Measurements from ENCODE around the gene KCTD16.

Gene KCTD16

DNA sequence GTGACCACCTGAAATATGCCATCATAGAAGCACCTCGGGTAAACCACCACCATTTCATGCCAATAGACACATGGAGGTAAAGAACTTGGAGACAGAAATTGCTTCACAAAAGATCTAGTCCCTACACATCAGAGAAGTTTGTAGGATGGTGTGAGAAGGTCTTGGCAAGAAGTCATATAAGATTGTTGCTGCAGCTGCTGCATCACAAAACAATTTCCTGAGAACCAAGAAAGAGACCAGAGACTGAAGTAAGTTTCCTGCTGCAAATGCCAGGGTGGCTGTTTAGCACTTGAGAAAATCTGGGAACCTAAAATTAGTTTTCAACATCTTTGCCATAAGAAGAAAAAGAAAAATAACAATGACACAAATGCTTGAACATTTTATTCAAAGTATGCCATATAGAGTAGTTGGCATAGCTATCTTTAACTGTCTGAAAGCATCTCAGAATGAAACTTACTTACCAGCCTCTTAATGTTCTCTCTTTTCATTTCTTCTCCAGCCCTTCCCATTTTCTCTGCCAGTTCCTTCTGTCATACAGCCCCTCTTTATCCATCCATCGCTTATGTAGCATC lies 114.3 kb downstream of the KCTD16 start:
- no peak for DNase-seq (ENCODE audit: low read depth in 3 of 3)

DNA sequence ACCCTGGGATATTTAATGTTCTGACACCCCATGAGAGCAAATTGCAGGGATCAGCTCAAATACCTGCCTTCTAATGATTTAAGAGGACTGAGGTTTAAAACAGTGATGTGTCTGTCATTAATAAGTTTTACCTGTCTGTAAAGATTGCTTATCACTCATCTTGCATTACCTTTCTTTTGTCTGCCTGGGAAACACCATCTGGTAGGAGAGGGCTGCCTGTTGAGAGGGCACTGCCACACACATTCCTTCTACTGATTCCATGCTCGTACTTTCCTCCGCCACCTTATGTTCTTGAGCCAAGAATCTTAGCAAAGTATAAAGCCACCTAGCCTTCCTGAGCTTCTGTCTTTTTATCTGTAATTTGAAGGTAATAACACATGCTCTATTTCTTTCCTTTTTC lies 118.6 kb downstream of the KCTD16 start:
- DNase-seq (ENCODE audit: low read depth in 3 of 3): no peak

DNA sequence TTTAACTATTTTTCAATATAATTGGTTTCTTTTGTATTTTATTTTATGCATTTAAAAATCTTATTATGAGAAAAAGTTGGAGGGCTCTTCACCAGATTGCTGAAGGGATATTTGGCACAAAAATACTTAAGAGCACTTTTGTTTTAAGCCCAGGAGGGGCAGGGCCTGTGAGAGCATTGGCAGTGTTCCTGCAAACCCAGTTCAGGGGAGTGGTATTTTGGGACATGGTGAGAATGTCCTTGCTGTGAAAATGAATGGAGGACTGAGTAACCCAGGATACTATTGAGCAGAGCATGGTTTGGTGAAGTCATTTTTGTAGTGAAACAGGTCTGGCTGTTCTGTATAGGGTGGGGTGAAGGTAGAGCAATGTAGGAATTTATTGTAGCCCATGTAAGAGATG lies 121.4 kb downstream of the KCTD16 start:
- no peak for DNase-seq (ENCODE audit: low read depth in 3 of 3)

DNA sequence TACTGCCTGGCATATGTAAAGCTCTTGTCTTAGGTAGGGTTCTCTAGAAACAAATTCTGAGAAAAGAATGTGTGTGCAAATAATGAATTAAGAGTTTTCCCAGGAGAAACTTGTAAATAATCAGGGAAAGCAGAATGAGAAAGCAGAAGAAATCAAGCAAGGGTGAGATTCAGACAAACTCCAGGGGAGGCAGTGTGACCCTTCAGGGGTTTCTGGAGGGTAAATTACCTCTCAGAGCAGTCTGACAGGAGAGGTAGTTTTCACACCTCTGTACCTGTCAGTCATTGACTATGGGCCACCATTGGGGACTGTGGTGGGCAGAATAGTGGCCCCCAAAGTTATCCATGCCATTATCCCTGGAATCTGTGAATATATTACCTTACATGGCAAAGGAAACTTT lies 124.6 kb downstream of the KCTD16 start:
- DNase-seq (ENCODE audit: low read depth in 3 of 3): no peak

DNA sequence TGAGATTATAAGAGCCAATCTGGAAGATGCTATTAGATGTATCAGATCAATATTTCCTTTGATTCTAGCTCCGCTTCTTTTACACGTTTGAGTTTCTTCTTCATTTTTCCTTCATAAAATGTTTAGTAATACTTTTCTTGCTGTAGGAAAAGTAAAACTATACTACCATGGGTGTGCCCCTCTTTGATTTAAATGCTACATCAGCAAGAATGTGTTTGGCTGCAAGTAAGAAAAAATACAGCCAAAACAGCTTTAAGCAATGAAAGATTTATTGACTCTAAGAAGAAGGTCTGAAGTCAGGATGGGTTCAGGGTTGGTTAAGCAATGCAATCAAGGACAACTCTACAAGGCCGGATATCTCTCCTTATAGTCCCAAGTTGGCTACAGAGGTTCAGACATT lies 126.4 kb downstream of the KCTD16 start:
- DNase-seq (ENCODE audit: low read depth in 3 of 3): no peak

DNA sequence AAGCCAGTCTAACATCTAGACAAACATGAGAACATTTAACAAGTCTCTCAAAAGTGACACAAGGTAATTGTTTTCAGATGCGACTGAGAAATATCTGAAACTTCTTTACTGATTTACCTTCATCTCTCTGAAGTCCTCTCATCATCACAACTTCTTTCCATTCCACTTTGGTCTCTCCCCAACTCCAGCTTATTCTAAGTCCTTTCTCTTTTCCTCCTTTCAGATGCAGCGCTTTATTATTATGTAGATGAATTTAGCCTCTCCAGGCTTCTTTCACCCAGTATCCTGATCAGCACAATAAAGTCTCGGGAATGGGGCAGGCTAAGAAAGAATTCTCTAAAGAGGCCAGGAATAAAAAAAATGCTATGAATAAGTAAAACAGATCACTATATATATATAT lies 128.0 kb downstream of the KCTD16 start:
- no peak for DNase-seq (ENCODE audit: low read depth in 3 of 3)

DNA sequence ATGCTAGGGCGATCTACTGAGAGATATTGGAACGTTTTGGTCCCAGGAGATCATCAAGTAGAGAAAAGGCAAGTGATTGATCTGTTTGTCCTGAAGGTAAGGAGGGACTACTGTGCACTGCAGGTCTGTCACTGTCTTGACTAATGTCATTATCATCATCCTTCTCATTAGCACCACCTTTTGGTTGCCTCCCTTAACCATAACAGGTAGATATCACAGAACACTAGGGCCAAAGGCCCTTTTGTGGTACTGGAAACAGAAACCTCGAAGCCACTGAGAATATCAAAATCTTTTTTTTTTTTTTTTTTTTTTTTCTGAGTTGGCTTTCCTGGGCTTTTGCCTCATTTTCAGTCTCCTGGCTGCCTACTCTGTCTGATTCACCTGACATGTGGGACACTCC lies 134.0 kb downstream of the KCTD16 start:
- no peak for DNase-seq (ENCODE audit: low read depth in 3 of 3)

DNA sequence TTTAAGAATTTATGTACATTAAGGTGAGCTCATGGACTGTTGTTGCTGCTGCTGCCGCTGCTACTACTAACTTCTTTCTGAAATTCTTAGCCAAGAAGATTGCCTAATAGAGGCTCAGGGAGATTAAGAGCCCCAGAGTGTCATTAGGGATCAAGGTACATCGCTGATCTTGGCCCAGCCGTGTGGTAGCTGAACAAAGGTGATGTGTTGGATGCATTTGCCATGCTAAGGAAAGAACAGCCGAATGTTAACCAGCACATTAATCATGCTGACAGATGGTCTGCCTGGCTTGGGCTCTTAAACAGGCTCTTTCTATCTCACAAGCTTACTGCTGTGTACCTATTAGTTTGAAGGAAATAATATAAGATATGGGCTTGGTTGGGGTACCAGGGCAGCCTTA lies 137.1 kb downstream of the KCTD16 start:
- no peak for DNase-seq (ENCODE audit: low read depth in 3 of 3)

DNA sequence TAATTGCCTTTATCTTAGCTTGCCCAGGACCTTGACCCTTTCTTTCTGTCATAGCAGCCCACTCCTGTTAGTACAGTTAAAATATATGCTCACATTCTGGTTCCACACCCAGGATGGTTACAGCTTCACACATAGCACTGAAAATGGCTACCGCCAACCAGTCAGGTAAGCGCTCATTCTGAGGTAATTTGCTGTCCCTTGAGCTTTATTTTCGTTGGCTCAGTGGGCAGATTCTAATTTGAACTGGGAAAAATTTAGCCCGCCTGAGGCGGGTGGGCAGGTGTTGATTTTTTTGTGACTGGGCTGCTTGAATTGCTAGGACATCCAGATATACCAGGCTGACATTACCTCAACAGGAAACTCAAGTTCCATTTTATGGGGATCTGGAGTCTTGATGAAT lies 137.5 kb downstream of the KCTD16 start:
- DNase-seq (ENCODE audit: low read depth in 3 of 3): no peak

DNA sequence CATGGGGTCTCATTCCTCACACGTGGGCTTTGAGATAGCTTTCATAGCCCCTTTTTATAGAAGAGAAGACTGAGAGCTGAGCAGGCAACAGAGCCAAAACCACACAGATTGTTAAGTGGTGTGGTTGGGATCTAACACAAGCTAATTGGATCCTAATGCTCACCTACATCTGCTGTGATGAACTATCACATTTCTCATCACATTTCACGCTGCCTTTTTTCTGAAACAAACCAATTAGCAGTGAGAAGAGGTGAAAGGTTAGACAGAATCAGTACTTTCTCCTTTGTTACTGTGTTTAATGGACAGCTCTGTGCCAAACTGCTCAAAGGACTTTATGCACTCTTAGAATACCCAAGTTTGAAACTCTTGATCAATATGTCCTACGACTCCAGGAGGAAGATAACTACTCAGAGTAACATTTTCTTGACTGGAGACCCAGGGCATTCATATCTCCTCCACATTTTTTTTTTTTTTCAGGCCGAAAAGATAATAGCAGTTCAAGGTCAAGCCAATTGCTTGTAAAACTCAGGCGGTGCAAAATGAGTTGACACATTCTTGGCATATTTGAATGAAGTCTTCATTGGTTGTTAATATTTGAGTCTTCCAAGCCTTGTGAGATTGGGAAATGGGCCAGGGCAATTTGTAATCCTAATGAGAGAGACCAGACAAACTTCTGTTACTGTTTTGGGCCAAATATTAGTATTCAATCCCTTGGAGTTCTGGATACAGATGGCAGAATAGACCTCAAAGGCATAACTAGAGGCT lies 138.4 kb downstream of the KCTD16 start:
- DNase-seq (ENCODE audit: low read depth in 3 of 3): no peak

DNA sequence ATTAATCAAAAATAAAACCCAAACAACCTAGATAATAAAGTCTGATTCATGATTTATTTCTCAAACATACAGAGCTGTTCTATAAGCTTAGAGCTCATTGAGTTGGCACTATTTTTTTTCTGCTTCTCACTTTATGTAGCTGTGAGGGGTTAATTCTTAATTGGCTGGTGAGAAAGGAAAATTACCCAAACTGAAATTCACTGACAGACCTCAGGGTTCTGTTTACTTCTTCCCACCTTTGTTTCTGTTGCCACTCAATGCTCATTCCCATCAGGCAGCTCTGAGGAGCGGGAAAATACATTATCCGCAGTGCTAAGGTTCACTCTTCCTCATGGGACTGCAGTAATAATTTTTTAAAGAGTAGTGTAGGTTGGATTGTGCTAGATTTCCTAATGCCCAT lies 139.9 kb downstream of the KCTD16 start:
- DNase-seq (ENCODE audit: low read depth in 3 of 3): no peak

DNA sequence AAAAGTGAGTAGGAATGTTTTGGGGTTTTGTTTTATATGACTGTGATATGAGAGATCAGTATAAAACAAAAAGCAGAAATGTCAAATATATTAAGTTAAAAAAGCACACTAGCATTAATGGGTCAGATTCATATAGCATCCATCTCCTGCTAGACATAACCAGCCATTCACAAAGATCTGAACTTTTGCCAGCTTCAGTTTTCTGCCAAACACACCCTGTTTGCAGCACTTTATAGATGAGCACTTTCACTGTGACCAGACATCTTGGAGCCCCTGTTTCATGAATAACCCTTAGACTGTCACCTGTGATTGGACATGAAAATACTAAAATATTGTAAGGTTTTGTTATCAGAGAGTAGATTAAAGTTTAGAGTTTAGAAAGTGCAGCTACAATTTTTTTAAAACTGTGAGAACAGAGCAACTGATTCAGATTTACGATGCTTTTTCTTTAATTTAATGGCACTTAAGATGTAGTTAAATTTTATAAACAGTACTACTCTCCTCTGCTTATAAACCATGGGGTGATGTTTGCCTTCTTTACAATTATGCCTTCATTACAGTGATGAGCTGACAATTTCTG lies 142.6 kb downstream of the KCTD16 start:
- no peak for DNase-seq (ENCODE audit: low read depth in 3 of 3)

DNA sequence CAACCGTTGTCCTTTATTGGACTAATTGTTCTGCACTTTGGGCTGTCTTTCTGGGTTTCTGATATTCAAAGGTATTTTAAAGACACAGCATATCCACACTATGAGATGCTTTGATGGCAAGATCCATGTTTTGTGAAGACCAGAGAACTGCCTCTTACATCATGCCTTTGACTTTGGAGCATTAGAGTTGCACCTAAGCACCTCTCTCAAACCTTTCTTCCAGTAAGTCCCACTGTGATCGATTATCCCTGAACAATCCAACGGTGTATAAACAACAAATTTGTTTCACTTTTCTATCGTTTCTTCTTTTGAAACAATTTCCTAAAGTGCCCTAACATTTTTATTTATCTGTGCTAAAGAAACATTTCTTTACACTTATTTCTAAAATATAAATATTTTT lies 144.4 kb downstream of the KCTD16 start:
- no peak for DNase-seq (ENCODE audit: low read depth in 3 of 3)

DNA sequence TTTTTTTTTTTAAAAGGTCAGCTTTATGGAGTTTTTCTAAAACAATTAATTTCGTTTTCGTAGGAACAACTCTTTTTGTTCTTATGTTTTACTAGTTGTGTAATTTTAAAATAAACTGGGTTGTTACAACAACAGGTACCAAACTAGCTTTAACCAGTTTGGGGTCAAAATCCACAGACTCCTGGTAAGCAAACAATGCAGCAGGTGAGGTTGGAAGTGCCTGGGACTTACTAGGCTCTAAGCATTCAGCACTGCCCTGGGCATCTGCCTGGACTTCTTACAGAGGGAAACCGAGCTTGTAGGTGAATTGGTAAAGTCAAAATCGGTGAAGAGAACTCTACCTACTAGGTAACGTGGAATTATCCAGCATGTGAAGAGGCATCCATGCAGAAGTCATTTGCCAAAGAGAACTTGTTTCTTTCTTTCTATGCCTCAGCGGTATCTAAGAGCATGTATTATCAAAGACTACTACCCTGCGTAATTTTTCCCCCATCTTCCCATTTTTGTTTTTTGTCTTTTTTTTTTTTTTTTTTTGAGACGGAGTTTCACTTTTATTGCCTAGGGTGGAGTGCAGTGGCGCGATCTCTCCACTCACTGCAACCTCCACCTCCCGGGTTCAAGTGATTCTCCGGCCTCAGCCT lies 145.4 kb downstream of the KCTD16 start:
- DNase-seq (ENCODE audit: low read depth in 3 of 3): no peak

DNA sequence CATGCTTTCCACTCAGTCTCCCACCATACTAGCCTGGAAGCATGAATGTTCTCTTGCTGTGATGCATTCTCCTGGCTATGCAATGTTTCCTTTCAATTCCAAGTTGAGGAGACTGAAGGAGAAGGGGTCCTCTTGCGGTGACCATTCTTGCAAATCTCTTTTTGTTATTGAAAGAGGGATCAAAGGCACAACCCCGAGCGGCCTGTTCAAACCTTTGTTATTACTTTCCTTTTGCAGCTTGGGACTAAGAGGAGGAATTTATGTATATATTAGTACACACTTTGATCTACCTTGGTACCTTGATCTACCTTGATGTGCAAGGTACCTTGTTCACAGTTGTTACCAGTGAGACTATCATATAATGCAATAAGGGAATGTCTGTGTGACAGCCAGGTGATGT lies 147.3 kb downstream of the KCTD16 start:
- no peak for DNase-seq (ENCODE audit: low read depth in 3 of 3)

DNA sequence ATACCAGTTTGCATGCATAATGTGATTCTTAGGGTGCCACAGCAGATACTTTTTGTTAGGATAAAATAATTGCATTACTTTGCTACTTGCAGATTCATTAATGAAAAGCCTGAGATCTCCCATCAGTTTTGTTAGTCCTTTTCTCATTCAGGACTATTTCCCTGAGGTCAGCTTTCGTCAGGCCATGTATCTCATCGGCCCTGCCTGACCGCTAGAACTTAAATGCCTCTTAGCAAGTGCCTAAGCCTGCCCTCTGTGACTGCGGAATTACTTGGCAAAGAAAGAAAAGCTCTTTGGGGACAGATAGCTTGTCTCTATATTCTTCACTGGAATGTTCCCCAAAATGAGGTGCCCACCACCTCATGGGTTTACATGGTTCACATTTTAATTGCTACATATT lies 147.8 kb downstream of the KCTD16 start:
- no peak for DNase-seq (ENCODE audit: low read depth in 3 of 3)

DNA sequence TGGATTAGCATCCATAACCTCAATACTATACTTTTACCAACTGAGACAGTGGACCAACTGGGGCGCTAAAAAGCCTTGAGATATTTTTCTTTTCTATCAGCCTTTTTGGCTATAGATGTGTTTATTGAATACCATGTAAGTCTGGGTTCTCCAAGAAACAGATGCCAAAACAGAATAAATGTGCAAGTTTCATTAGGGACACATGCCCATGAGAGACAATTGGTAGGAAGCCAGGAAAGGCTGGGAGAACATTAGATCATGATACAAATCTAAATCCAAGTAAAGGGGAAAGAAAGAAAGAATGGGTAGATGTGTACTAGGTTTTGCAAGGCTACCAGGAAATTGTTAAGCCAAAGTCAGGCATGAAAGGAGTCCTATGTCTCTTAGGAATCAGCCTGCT lies 152.5 kb downstream of the KCTD16 start:
- DNase-seq (ENCODE audit: low read depth in 3 of 3): no peak

DNA sequence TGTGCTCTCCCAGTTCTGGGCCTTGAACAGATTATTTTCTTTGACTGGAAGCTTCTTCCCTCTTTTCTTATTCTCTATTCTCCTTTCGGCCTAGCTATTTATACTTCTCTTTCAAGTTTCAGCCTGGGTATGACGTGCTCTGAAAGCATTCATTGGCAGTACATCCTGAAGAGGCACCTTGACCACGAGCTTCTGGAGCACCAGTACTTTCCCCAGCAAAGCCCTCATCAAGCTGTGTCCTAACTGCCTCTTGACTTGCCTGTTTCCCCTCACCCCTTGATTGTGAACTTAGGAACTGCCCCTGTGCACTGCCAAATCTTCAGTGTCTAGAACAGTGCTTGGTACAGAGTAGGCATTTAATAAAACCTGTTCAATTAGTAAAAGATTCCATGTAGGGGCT lies 154.9 kb downstream of the KCTD16 start:
- no peak for DNase-seq (ENCODE audit: low read depth in 3 of 3)

DNA sequence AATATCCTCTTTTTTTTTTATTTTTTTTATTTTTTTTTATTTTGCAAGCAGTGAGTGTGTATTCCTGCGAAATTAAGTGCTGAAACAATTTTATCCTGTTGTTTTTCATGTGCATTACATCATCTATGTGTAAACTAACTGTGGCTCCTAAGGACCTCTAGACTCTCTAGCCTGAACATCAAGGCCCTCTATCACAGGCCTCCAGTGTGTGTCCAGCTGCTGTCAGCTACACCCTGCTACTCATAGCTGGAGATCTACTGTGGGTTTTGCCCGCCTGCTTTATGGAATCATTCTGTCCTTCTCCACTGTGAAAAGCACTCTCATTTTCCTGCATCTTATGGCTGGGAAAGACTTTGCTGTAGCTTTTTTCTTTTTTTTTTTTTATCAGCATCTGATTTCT lies 157.8 kb downstream of the KCTD16 start:
- DNase-seq (ENCODE audit: low read depth in 3 of 3): no peak

DNA sequence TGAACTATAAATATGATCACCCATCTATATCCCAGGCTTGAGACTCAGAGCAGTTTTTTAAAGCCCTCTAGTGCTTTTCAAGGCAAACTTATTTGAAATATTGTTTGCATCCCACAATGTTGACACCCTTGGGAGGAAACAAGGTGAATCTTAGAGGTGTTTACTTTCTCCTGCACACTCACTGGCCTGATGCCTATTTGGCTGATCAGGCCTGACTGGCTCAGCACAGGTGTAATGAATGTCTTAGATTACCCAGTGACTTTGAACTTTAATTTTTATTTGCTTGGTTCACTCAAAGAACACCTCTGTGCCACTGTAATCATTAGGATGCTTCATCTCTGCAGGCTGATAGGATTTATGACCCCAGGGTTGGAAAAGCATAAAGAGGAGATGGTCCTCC lies 158.3 kb downstream of the KCTD16 start:
- no peak for DNase-seq (ENCODE audit: low read depth in 3 of 3)

DNA sequence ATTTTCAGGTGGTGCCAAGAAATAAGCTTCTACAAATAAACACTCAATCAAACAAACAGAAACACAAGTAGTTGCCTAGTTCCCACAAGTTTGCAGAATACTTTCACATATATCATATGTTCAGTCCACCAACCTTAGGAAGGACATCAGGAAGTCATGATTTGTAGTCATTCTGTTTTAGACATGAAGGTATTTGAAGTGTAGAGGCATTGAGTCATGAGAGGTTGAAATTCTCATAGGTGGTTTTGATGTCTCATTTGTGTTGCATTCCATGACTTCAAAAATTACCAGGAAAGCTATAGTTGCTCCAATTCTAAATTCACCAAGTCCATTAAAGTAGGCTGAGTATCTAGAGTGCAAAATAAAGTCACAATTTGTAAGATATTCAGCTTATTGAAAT lies 159.0 kb downstream of the KCTD16 start:
- no peak for DNase-seq (ENCODE audit: low read depth in 3 of 3)

DNA sequence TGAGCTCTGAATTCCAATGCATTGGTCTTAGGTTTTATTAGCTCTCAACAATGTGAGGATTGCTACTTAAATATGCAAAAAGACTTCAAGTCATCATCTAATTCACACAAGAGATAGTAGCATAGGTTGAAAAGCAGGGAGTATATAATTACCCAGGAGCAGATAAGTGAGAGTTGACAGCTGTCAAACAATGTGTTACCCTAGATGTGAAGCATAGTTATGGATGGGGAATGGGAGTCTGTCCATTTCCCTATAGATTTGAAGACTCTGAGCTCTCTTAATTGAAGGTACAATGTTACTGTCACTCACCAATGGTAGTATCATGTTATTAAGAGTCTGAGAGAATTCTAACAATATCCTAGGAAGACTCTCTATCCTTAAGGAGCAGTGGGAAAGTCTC lies 160.7 kb downstream of the KCTD16 start:
- no peak for DNase-seq (ENCODE audit: low read depth in 3 of 3)

DNA sequence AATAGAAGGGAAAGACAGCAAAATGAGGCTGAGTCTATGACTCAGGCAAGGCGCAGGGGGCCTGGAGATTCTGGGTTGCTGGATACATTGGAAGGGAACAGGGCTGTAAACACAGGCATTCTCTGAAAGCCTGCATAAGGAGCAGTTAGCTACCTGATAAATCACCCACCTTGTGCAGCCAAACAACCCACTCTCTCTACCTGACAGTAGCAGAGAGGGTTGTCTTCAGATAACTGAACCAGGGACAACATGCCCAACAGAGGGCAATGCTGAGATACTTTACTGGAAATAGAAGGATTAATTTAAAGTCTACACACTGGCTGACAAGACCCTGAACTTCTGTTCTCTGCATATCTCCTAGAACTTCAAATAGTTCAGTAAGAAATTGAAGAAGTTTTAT lies 161.6 kb downstream of the KCTD16 start:
- no peak for DNase-seq (ENCODE audit: low read depth in 3 of 3)

Measured in stimulated activated CD4-positive, alpha-beta T cell treated with anti-CD3 and anti-CD28 coated beads, TNF-alpha, amount 100 ng/mL, for 48 hours (primary cell).